ENCODE results near the gene SPRR4. TPM values are rescaled to one million over a fixed set of nuclear protein-coding genes. Genes with fewer than 3 reads are reported as not detected.

Gene SPRR4
- total RNA-seq, 1 experiment from 2014 or later = not detected

DNA sequence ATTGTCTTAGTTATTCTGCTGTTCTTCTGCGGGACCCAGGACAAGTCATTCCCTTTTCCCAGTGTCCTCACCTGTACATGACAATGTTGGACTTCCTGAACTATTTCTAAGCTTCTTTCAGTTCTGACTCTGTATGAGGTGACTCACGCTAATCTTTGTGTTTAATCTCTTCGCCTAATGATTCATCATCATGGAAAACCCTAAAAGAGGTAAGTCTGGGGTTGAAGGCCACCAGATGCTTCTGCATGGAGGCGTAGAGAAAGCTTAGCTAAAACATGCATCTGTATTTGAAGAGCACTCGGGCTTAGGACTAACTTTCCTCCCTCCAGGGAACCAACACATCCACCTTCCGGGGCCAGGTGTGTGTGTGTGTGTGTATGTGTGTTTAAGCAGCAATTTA, 16.0 kb upstream of the SPRR4 start:
- POLR2A ChIA-PET (ENCODE audit: unreplicated experiment) = interaction anchor here (0.6 to 0.7 kb wide), 2 partner anchors 65 to 891 kb away, joined by 3 to 4 read pairs; no protein-coding TSS in a partner anchor
- Histone ChIP-seq H3K4me2 (peak overlapping the region; percentile 57), H3K27ac (peak overlapping the region; percentile 67), H3K27me3 (ENCODE audit: insufficient read depth, low read depth) (no peaks in the 10 kb centered on the region), H3K9me2 (ENCODE audit: insufficient read depth) (no peaks in the 10 kb centered on the region), H3K9me3 (ENCODE audit: insufficient read depth, low read depth) (no peaks in the 10 kb centered on the region), H3K36me3 (ENCODE audit: low read depth) (no peaks in the 10 kb centered on the region), H2AFZ (no peak overlapping the region), H3K79me2 (ENCODE audit: low read depth) (no peaks in the 10 kb centered on the region), H4K20me1 (ENCODE audit: insufficient read depth) (no peaks in the 10 kb centered on the region), H3K4me3 (0 out of 2 replicates have a peak overlapping the region, but pooled peaks have one; percentile 18), H3F3A (ENCODE audit: insufficient read depth, low read depth) (peaks cover 15% of the 10 kb centered on the region), H3K4me1 (replicated peaks; ENCODE audit: insufficient read depth) (peaks cover 35% of the 10 kb centered on the region)
- peak; percentile 31 to 93 for DNase-seq
- intact Hi-C loops (cut with micrococcal nuclease; ENCODE audit: unreplicated experiment) = loop anchor here (1.0 to 5.0 kb wide), 2 partner anchors 48 to 78 kb away; partner anchors contain the start of gene SPRR1B
- TF ChIP-seq EZH2 (IDR thresholded peaks at IDR 0.05; ENCODE audit: low read depth) = no peak
- no peak for TF ChIP-seq CTCF (conservative IDR thresholded peaks at IDR 0.05)
- CTCF ChIA-PET = interaction anchor here (0.6 kb wide), 1 partner anchor 27 kb away, joined by 3 read pairs; no protein-coding TSS in a partner anchor
- no TSS peak for BruUV-seq (replicated peaks)

DNA sequence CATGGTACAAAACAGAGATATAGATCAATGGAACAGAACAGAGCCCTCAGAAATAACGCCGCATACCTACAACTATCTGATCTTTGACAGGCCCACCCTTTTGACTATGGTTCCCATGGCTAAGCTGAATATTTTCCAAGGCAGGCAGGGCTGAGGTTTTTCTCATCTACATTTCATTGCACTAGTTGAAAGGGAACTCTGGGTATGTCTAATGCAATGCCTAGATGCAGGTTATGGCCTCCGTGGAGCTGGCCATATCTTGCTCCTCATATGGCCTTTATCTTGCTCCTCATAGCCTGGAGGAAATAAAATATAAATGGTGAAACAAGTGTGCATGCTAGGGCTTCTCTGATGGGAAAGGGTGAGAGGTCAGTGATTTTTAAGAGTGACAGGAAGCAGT, 12.9 kb upstream of the SPRR4 start:
- CTCF ChIA-PET = no interaction called here
- Histone ChIP-seq H3F3A (ENCODE audit: insufficient read depth, low read depth) (peaks cover 15% of the 10 kb centered on the region), H3K27ac (no peak overlapping the region), H3K4me3 (no peak overlapping the region), H3K79me2 (ENCODE audit: low read depth) (no peaks in the 10 kb centered on the region), H3K4me1 (replicated peaks; ENCODE audit: insufficient read depth) (peaks cover 28% of the 10 kb centered on the region), H3K27me3 (ENCODE audit: insufficient read depth, low read depth) (no peaks in the 10 kb centered on the region), H3K9me3 (ENCODE audit: insufficient read depth, low read depth) (no peaks in the 10 kb centered on the region), H3K9me2 (ENCODE audit: insufficient read depth) (no peaks in the 10 kb centered on the region), H4K20me1 (ENCODE audit: insufficient read depth) (no peaks in the 10 kb centered on the region), H2AFZ (no peak overlapping the region), H3K4me2 (no peak overlapping the region), H3K36me3 (ENCODE audit: low read depth) (no peaks in the 10 kb centered on the region)
- no TSS peak for BruUV-seq (replicated peaks)
- intact Hi-C loops (cut with micrococcal nuclease; ENCODE audit: unreplicated experiment) = no loop called here
- TF ChIP-seq EZH2 (IDR thresholded peaks at IDR 0.05; ENCODE audit: low read depth) = no peak
- no peak for TF ChIP-seq CTCF (conservative IDR thresholded peaks at IDR 0.05)
- POLR2A ChIA-PET (ENCODE audit: unreplicated experiment) = no interaction called here
- no peak for DNase-seq

DNA sequence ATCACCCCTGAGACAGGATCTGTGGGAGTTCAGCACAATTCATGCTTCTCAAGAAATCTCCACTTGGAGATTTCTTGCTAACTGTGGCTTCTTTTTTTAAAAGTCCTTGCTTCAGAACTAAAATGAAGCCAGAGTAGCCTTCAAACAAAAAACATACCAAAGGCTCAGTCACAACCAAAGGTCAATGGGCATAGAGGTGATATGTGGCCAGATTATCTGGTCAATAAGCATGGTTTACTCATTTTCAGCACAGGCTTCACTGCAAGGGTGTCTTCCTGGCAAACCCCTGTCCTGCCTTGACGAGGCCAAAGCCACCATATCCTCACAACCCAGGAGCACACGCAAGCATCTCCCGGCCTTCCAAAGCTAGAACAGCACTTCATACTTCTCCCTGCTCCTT, 11.2 kb upstream of the SPRR4 start:
- intact Hi-C loops (cut with micrococcal nuclease; ENCODE audit: unreplicated experiment) = no loop called here
- no peaks in the 10 kb centered on the region for H3K27me3 ChIP-seq (ENCODE audit: insufficient read depth, low read depth)
- no peaks in the 10 kb centered on the region for H3K9me2 ChIP-seq (ENCODE audit: insufficient read depth)
- H3K4me1 ChIP-seq (replicated peaks; ENCODE audit: insufficient read depth) = peaks cover 27% of the 10 kb centered on the region
- no peak for TF ChIP-seq EZH2 (IDR thresholded peaks at IDR 0.05; ENCODE audit: low read depth)
- H3K36me3 ChIP-seq (ENCODE audit: low read depth) = no peaks in the 10 kb centered on the region
- no peaks in the 10 kb centered on the region for H3K79me2 ChIP-seq (ENCODE audit: low read depth)
- no peak overlapping the region for H3K27ac ChIP-seq
- no peaks in the 10 kb centered on the region for H3K9me3 ChIP-seq (ENCODE audit: insufficient read depth, low read depth)
- no peak for DNase-seq
- H3K4me3 ChIP-seq = no peak overlapping the region
- H3F3A ChIP-seq (ENCODE audit: insufficient read depth, low read depth) = peaks cover 12% of the 10 kb centered on the region
- POLR2A ChIA-PET (ENCODE audit: unreplicated experiment) = no interaction called here
- CTCF ChIA-PET = no interaction called here
- no peak overlapping the region for H2AFZ ChIP-seq
- no TSS peak for BruUV-seq (replicated peaks)
- H4K20me1 ChIP-seq (ENCODE audit: insufficient read depth) = no peaks in the 10 kb centered on the region
- no peak overlapping the region for H3K4me2 ChIP-seq

Data from PC-9 (cell line).